Measurements from ENCODE around the gene DLGAP4. TPM values are rescaled to one million over a fixed set of nuclear protein-coding genes. Genes with fewer than 3 reads are reported as not detected.

The DLGAP4 gene
- total RNA-seq, 2 donors from 2014 or later: 62.9 to 78.2 TPM

- Histone ChIP-seq H3K9me3 (ENCODE audit: control insufficient read depth, low read length) (no peaks in the 10 kb centered on the region), H3K4me1 (ENCODE audit: control insufficient read depth, insufficient read depth, low read length) (no peaks in the 10 kb centered on the region), H3K4me3 (ENCODE audit: low read length) (no peak overlapping the region), H3K9ac (ENCODE audit: extremely low read depth, low read length, poor library complexity, severe bottlenecking) (no peak overlapping the region), H3K27me3 (ENCODE audit: control insufficient read depth, insufficient read depth, low read length, poor library complexity, severe bottlenecking) (no peaks in the 10 kb centered on the region), H3K27ac (ENCODE audit: low read depth, low read length) (peak overlapping the region; percentile 67), H3K36me3 (ENCODE audit: control insufficient read depth, insufficient read depth, low read length) (peaks cover 70% of the 10 kb centered on the region)
- no peaks in the 10 kb centered on the region for H3K27me3 Mint-ChIP-seq (ENCODE audit: insufficient read depth)
- no peaks in the 10 kb centered on the region for H3K4me1 Mint-ChIP-seq
- no peak for TF ChIP-seq CTCF (conservative IDR thresholded peaks at IDR 0.05)
- peak overlapping the region; percentile 8 for H3K27ac Mint-ChIP-seq
- no peak overlapping the region for H3K4me3 Mint-ChIP-seq
- peaks cover 57% of the 10 kb centered on the region for H3K36me3 Mint-ChIP-seq (ENCODE audit: low read depth)
- H3K9me3 Mint-ChIP-seq: no peaks in the 10 kb centered on the region
- no peak for DNase-seq
- 91 to 95% methylated on average over 5 to 14 of the region's 14 CpGs for WGBS, 2 experiments (ENCODE audit: insufficient coverage in 1 of 2, insufficient read length in 1 of 2)
These were observed 192.4 kb downstream of the DLGAP4 start for GRCh38 chr20:36498386-36499179.

- Mint-ChIP-seq H3K27me3 (ENCODE audit: insufficient read depth) (no peaks in the 10 kb centered on the region), H3K4me3 (no peak overlapping the region), H3K27ac (no peak overlapping the region), H3K36me3 (ENCODE audit: low read depth) (peaks cover 61% of the 10 kb centered on the region), H3K4me1 (no peaks in the 10 kb centered on the region), H3K9me3 (no peaks in the 10 kb centered on the region)
- no peaks in the 10 kb centered on the region for H3K4me1 ChIP-seq (ENCODE audit: control insufficient read depth, insufficient read depth, low read length)
- DNase-seq: no peak
- no peak overlapping the region for H3K4me3 ChIP-seq (ENCODE audit: low read length)
- no peaks in the 10 kb centered on the region for H3K27me3 ChIP-seq (ENCODE audit: control insufficient read depth, insufficient read depth, low read length, poor library complexity, severe bottlenecking)
- TF ChIP-seq CTCF (conservative IDR thresholded peaks at IDR 0.05): no peak
- no peak overlapping the region for H3K27ac ChIP-seq (ENCODE audit: low read depth, low read length)
- H3K9ac ChIP-seq (ENCODE audit: extremely low read depth, low read length, poor library complexity, severe bottlenecking): no peak overlapping the region
- H3K36me3 ChIP-seq (ENCODE audit: control insufficient read depth, insufficient read depth, low read length): peaks cover 72% of the 10 kb centered on the region
- 93 to 97% methylated on average over 12 to 26 of the region's 26 CpGs for WGBS, 2 experiments (ENCODE audit: insufficient coverage in 1 of 2, insufficient read length in 1 of 2)
- no peaks in the 10 kb centered on the region for H3K9me3 ChIP-seq (ENCODE audit: control insufficient read depth, low read length)
These were observed 193.1 kb downstream of the DLGAP4 start for GRCh38 chr20:36499211-36499610.

- no peak for DNase-seq
- H3K27me3 ChIP-seq (ENCODE audit: control insufficient read depth, insufficient read depth, low read length, poor library complexity, severe bottlenecking): no peaks in the 10 kb centered on the region
- peaks cover 72% of the 10 kb centered on the region for H3K36me3 ChIP-seq (ENCODE audit: control insufficient read depth, insufficient read depth, low read length)
- Mint-ChIP-seq H3K36me3 (ENCODE audit: low read depth) (peaks cover 66% of the 10 kb centered on the region), H3K27ac (no peak overlapping the region), H3K4me3 (no peak overlapping the region), H3K27me3 (ENCODE audit: insufficient read depth) (no peaks in the 10 kb centered on the region), H3K4me1 (no peaks in the 10 kb centered on the region), H3K9me3 (no peaks in the 10 kb centered on the region)
- no peak overlapping the region for H3K4me3 ChIP-seq (ENCODE audit: low read length)
- no peaks in the 10 kb centered on the region for H3K4me1 ChIP-seq (ENCODE audit: control insufficient read depth, insufficient read depth, low read length)
- no peak for TF ChIP-seq CTCF (conservative IDR thresholded peaks at IDR 0.05)
- H3K27ac ChIP-seq (ENCODE audit: low read depth, low read length): no peak overlapping the region
- H3K9ac ChIP-seq (ENCODE audit: extremely low read depth, low read length, poor library complexity, severe bottlenecking): no peak overlapping the region
- no peaks in the 10 kb centered on the region for H3K9me3 ChIP-seq (ENCODE audit: control insufficient read depth, low read length)
- WGBS, 2 experiments (ENCODE audit: insufficient coverage in 1 of 2, insufficient read length in 1 of 2): 94 to 95% methylated on average over 13 to 31 of the region's 31 CpGs
These were observed 193.8 kb downstream of the DLGAP4 start for GRCh38 chr20:36499723-36500501.

Measured in endodermal cell (in vitro differentiated cells).